Neural cell (in vitro differentiated cells): Measurements from ENCODE around the gene RAB11FIP4. TPM values are rescaled to one million over a fixed set of nuclear protein-coding genes. Genes with fewer than 3 reads are reported as not detected.

Experiments used
- H2AFZ ChIP-seq: fragments of 200-600, 300-800 bp; sonication (generic), shearing (Covaris generic); 2 replicates; pipeline ENCODE4 v1.6.0; 2014; ENCODE audit warnings: low read depth, mild to moderate bottlenecking, antibody characterized with exemption, low read length, moderate library complexity
- H3F3A ChIP-seq: fragments of 200-600 bp; shearing (Covaris generic); 2 replicates; pipeline ENCODE4 v1.6.1; 2016; ENCODE audit warnings: mild to moderate bottlenecking, moderate library complexity, mixed read lengths, antibody characterized with exemption, low read length; ENCODE audit not compliant: insufficient read depth, poor library complexity, severe bottlenecking
- H3K27ac ChIP-seq: fragments of 200-600, 300-800 bp; sonication (generic), shearing (Covaris generic); 2 replicates; pipeline ENCODE4 v1.5.1; 2014; ENCODE audit warnings: mild to moderate bottlenecking, low read length, moderate library complexity
- H3K27me3 ChIP-seq: fragments of 300-800, 200-600 bp; sonication (generic), shearing (Covaris generic); 2 replicates; pipeline ENCODE4 v1.6.0; 2014; ENCODE audit warnings: mild to moderate bottlenecking, low read depth, low read length, moderate library complexity; ENCODE audit not compliant: insufficient read depth
- H3K36me3 ChIP-seq: fragments of 300-800, 200-600 bp; sonication (generic), shearing (Covaris generic); 2 replicates; pipeline ENCODE4 v1.5.1; 2014; ENCODE audit warnings: mild to moderate bottlenecking, antibody characterized with exemption, low read length, moderate library complexity; ENCODE audit not compliant: insufficient read depth
- H3K4me2 ChIP-seq: fragments of 300-800, 200-600 bp; sonication (generic), shearing (Covaris generic); 2 replicates; pipeline ENCODE4 v1.6.0; 2014; ENCODE audit warnings: mild to moderate bottlenecking, low read length
- H3K4me3 ChIP-seq: fragments of 300-800, 200-600 bp; sonication (generic), shearing (Covaris generic); 2 replicates; pipeline ENCODE4 v1.5.1; 2014; ENCODE audit warnings: mild to moderate bottlenecking, low read length, moderate library complexity
- H3K79me2 ChIP-seq: fragments of 200-600 bp; shearing (Covaris generic); replicated peaks from 2 replicates; pipeline ENCODE4 v1.6.0; 2014; ENCODE audit warnings: mild to moderate bottlenecking, low read length, moderate library complexity; ENCODE audit not compliant: insufficient read depth
- H3K9ac ChIP-seq: fragments of 300-800, 200-600 bp; sonication (generic), shearing (Covaris generic); 2 replicates; pipeline ENCODE4 v1.6.1; 2016; ENCODE audit warnings: mild to moderate bottlenecking, low read length, mixed read lengths
- H3K9me2 ChIP-seq: fragments of 200-600 bp; shearing (Covaris generic); 2 replicates; pipeline ENCODE4 v1.6.1; 2016; ENCODE audit warnings: mild to moderate bottlenecking, low read length, mixed read lengths; ENCODE audit not compliant: insufficient read depth
- H3K9me3 ChIP-seq: fragments of 200-600, 300-800 bp; sonication (generic), shearing (Covaris generic); 2 replicates; pipeline ENCODE4 v1.6.1; 2016; ENCODE audit warnings: mild to moderate bottlenecking, mixed run types, low read length, moderate library complexity, mixed read lengths
- H4K20me1 ChIP-seq: fragments of 200-600 bp; shearing (Covaris generic); 2 replicates; pipeline ENCODE4 v1.6.1; 2016; ENCODE audit warnings: mild to moderate bottlenecking, mixed run types; ENCODE audit not compliant: insufficient read depth
- EP300 ChIP-seq: fragments of 450-650 bp; conservative IDR thresholded peaks from 2 replicates; pipeline ENCODE4 v1.6.1; 2014; ENCODE audit warnings: antibody characterized with exemption, mild to moderate bottlenecking, moderate library complexity; ENCODE audit not compliant: poor library complexity, severe bottlenecking
- EZH2 ChIP-seq: fragments of 200-600, 300-800 bp; shearing (Covaris generic), sonication (generic); IDR thresholded peaks from 2 replicates; pipeline ENCODE4 v1.6.1; 2014; ENCODE audit warnings: antibody characterized with exemption, low read length, borderline replicate concordance, mild to moderate bottlenecking; ENCODE audit not compliant: insufficient read depth, poor library complexity, severe bottlenecking
- MXI1 ChIP-seq: fragments of 450-650 bp; conservative IDR thresholded peaks from 2 replicates; pipeline ENCODE4 v1.6.1; 2014; ENCODE audit warnings: antibody characterized with exemption, mild to moderate bottlenecking; ENCODE audit not compliant: poor library complexity, severe bottlenecking
- POLR2AphosphoS5 ChIP-seq: IDR thresholded peaks from 2 replicates; pipeline ENCODE4 v1.6.1; 2012
- RAD21 ChIP-seq: fragments of 450-650 bp; conservative IDR thresholded peaks from 2 replicates; pipeline ENCODE4 v1.6.1; 2014; ENCODE audit warnings: antibody characterized with exemption, mild to moderate bottlenecking, moderate library complexity
- SMC3 ChIP-seq: fragments of 450-650 bp; conservative IDR thresholded peaks from 2 replicates; pipeline ENCODE4 v1.6.1; 2014; ENCODE audit warnings: antibody characterized with exemption, mild to moderate bottlenecking, moderate library complexity; ENCODE audit not compliant: poor library complexity
- TAF1 ChIP-seq: IDR thresholded peaks from 2 replicates; pipeline ENCODE4 v1.6.1; 2012; ENCODE audit warnings: low read depth
- polyA plus RNA-seq: library from polyadenylated mRNA; depleted of rRNA; stranded (reverse); fragments of >200 nt; gene quantifications from 2 replicates; pipeline ENCODE4 v1.2.3, GENCODE V29; 2014
- TF ChIP-seq, protein P1 (sequence below): IDR thresholded peaks from 2 replicates; pipeline ENCODE4 v1.6.1; 2012; ENCODE audit warnings: borderline replicate concordance
- TF ChIP-seq, protein P2 (sequence below): fragments of 450-650 bp; IDR thresholded peaks from 2 replicates; pipeline ENCODE4 v1.5.1; 2014; ENCODE audit warnings: antibody characterized with exemption, mild to moderate bottlenecking, moderate library complexity; ENCODE audit not compliant: poor library complexity, severe bottlenecking

The RAB11FIP4 gene
- polyA plus RNA-seq, 1 donor from 2014 or later = 14.4 TPM

DNA sequence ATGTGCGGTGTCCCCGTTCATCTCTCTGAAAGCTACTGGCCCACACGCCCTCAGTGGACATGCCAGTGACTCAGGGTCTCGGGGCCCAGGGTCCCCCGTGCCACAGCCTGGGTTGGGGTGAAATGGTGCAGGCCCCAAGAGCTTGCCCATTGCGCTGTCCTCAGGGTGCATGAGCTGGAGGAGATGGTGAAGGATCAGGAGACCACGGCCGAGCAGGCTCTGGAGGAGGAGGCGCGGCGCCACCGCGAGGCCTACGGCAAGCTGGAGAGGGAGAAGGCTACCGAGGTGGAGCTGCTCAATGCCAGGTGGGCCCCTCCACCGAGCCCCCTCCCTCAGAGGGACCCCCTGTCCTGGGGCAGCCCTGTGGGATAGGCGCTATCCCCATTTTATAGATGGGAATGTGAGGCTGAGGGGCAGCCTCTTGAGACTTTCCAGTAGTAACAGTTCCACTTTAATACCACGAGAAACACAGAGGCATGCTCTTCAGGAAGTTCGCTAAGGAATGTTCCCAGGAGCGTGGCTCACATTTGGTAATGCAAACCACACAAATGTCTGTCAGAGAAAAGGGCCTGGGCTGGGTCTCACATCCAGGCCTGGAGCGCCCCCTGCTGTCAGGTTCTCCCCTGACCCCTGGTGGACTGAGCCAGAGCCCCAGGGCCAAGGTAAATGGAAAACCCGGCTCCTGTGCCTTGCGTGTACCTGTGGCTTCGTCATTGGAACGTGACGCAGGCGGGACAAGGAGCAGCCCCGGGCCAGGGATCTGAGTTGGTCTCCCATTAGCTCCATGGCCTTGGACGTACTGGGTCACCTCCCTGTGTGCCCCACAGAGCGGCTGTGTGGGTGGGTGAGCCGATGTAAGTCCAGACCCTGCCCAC is 133.7 kb downstream of the RAB11FIP4 start:
- H4K20me1 ChIP-seq = no peaks in the 10 kb centered on the region
- H3K9ac ChIP-seq = no peak overlapping the region
- no peak overlapping the region for H3K27ac ChIP-seq
- H3K27me3 ChIP-seq = no peaks in the 10 kb centered on the region
- H3F3A ChIP-seq = no peaks in the 10 kb centered on the region
- H3K9me3 ChIP-seq = peaks cover 3% of the 10 kb centered on the region
- no peak overlapping the region for H2AFZ ChIP-seq
- TF ChIP-seq RAD21 = peak; percentile 59
- TF ChIP-seq, protein P1, sequence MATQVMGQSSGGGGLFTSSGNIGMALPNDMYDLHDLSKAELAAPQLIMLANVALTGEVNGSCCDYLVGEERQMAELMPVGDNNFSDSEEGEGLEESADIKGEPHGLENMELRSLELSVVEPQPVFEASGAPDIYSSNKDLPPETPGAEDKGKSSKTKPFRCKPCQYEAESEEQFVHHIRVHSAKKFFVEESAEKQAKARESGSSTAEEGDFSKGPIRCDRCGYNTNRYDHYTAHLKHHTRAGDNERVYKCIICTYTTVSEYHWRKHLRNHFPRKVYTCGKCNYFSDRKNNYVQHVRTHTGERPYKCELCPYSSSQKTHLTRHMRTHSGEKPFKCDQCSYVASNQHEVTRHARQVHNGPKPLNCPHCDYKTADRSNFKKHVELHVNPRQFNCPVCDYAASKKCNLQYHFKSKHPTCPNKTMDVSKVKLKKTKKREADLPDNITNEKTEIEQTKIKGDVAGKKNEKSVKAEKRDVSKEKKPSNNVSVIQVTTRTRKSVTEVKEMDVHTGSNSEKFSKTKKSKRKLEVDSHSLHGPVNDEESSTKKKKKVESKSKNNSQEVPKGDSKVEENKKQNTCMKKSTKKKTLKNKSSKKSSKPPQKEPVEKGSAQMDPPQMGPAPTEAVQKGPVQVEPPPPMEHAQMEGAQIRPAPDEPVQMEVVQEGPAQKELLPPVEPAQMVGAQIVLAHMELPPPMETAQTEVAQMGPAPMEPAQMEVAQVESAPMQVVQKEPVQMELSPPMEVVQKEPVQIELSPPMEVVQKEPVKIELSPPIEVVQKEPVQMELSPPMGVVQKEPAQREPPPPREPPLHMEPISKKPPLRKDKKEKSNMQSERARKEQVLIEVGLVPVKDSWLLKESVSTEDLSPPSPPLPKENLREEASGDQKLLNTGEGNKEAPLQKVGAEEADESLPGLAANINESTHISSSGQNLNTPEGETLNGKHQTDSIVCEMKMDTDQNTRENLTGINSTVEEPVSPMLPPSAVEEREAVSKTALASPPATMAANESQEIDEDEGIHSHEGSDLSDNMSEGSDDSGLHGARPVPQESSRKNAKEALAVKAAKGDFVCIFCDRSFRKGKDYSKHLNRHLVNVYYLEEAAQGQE = no peak
- TF ChIP-seq, protein P2, sequence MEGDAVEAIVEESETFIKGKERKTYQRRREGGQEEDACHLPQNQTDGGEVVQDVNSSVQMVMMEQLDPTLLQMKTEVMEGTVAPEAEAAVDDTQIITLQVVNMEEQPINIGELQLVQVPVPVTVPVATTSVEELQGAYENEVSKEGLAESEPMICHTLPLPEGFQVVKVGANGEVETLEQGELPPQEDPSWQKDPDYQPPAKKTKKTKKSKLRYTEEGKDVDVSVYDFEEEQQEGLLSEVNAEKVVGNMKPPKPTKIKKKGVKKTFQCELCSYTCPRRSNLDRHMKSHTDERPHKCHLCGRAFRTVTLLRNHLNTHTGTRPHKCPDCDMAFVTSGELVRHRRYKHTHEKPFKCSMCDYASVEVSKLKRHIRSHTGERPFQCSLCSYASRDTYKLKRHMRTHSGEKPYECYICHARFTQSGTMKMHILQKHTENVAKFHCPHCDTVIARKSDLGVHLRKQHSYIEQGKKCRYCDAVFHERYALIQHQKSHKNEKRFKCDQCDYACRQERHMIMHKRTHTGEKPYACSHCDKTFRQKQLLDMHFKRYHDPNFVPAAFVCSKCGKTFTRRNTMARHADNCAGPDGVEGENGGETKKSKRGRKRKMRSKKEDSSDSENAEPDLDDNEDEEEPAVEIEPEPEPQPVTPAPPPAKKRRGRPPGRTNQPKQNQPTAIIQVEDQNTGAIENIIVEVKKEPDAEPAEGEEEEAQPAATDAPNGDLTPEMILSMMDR = peak; percentile 51
- H3K36me3 ChIP-seq = no peaks in the 10 kb centered on the region
- no peaks in the 10 kb centered on the region for H3K9me2 ChIP-seq
- no peak overlapping the region for H3K4me2 ChIP-seq
- no peaks in the 10 kb centered on the region for H3K79me2 ChIP-seq
- H3K4me3 ChIP-seq = no peak overlapping the region

DNA sequence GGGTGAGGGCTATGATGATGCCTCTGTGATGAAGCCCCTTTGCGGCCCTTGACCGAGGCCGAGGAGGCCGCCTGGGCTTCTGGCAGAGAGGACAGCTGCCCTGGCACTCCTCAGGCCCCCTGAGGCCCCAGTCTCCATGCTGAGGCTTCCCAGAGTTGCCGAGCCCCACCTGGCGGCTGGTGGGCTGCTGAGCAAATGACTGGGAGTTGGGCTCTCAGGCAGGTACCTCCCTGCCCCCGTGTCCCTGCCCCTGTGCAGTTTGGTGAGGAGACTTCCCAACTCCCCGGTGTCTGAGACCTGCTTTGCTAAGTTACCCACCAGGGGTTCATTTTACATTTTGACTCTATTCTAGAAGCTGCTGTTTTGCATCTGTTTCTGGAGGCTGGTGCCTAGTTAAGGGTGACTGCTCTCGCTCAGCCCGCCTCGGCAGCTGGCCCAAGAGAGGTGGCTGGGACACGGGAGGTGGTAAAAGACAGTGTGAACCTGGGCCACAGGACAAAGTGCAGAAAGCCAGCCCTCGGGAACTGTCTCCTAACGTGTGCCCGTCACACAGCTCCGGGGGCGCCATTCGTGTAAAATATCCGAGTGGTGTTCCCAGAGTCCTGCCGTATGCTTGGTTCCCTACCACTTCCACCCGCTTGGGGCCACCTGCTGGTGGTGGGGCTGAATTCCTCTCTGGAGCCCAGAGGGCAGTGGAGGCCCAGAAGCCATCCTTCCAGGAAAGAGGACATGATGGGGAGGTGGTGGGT is 134.5 kb downstream of the RAB11FIP4 start:
- no peaks in the 10 kb centered on the region for H4K20me1 ChIP-seq
- H3K9me2 ChIP-seq = no peaks in the 10 kb centered on the region
- no peak overlapping the region for H3K4me2 ChIP-seq
- no peaks in the 10 kb centered on the region for H3K79me2 ChIP-seq
- no peak overlapping the region for H3K4me3 ChIP-seq
- no peaks in the 10 kb centered on the region for H3K27me3 ChIP-seq
- peaks cover 3% of the 10 kb centered on the region for H3K9me3 ChIP-seq
- H3K36me3 ChIP-seq = no peaks in the 10 kb centered on the region
- H3K9ac ChIP-seq = no peak overlapping the region
- no peak overlapping the region for H3K27ac ChIP-seq
- TF ChIP-seq SMC3 (no peak), EP300 (no peak), POLR2AphosphoS5 (no peak), MXI1 (no peak), EZH2 (no peak), TAF1 (no peak), RAD21 (no peak)
- TF ChIP-seq, protein P1 = no peak
- TF ChIP-seq, protein P2 = no peak
- H2AFZ ChIP-seq = no peak overlapping the region
- no peaks in the 10 kb centered on the region for H3F3A ChIP-seq
